Measurements from ENCODE around the gene ANKRD63. TPM values are rescaled to one million over a fixed set of nuclear protein-coding genes. Genes with fewer than 3 reads are reported as not detected.

The ANKRD63 gene
- polyA plus RNA-seq, 1 of the 3 experiments (the other 2 are of a cell fraction), result not detected

DNA sequence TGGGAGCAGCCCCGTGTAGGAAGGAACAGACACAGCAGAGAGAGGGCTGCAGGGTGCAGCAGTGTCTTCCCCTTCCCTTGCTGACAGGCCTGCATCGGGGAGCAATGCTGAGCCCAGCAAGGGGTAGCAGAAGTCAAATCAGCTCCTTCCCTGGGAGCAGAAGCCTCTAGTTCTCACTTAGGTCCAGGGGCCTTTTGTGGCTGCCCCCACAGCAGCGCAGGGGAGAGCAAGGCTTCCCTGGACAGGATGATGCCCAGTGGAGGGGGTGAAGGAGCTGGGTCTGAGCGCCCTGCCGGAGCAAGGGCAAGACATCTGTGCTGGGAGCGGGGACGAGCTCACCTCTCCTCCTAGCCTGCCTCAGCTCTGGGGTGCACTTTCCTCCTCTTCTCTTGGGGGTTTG is 24.0 kb upstream of the ANKRD63 start (continued):
- TF ChIP-seq, protein P1, sequence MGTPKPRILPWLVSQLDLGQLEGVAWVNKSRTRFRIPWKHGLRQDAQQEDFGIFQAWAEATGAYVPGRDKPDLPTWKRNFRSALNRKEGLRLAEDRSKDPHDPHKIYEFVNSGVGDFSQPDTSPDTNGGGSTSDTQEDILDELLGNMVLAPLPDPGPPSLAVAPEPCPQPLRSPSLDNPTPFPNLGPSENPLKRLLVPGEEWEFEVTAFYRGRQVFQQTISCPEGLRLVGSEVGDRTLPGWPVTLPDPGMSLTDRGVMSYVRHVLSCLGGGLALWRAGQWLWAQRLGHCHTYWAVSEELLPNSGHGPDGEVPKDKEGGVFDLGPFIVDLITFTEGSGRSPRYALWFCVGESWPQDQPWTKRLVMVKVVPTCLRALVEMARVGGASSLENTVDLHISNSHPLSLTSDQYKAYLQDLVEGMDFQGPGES (IDR thresholded peaks at IDR 0.05; ENCODE audit: low read depth, low read length), result no peak
- TF ChIP-seq GABPA (IDR thresholded peaks at IDR 0.05; ENCODE audit: low read depth) (no peak), SIN3A (IDR thresholded peaks at IDR 0.05; ENCODE audit: borderline replicate concordance, low read depth, low read length) (no peak), RAD21 (IDR thresholded peaks at IDR 0.05; ENCODE audit: low read length) (no peak), SMC3 (IDR thresholded peaks at IDR 0.05; ENCODE audit: low read depth, low read length) (no peak), TCF12 (IDR thresholded peaks at IDR 0.05) (no peak), CHD2 (IDR thresholded peaks at IDR 0.05; ENCODE audit: low read length, partially characterized antibody) (no peak)

DNA sequence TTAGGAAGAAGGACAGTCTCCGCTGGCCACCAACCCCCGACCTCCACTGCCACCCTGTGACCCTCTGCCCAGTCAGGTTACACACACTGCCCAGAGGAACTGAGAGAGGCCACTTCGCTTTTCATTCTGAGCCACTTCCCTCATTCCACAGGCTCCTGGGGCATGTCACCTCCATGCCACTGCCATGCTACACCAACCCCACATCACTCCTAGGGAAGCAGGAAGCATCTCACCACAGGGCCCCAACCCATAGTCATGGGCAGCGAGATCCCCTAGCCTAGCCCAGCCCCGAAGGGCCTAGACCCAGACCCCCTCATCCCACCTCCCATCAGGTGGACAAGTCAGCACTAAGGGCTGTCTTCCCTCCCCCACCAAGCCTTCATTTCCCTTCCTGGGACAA is 23.5 kb upstream of the ANKRD63 start:
- Histone ChIP-seq H3K79me2 (ENCODE audit: insufficient read depth) (no peaks in the 10 kb centered on the region), H3K9me3 (no peaks in the 10 kb centered on the region), H3K36me3 (replicated peaks in 1 of 2; ENCODE audit: control insufficient read depth in 1 of 2, insufficient read depth in 2 of 2, low read length in 1 of 2) (no peaks in the 10 kb centered on the region), H3K9ac (no peak overlapping the region), H2AFZ (ENCODE audit: low read depth) (no peak overlapping the region), H3K27ac (ENCODE audit: low read depth in 2 of 2, low read length in 1 of 2) (no peak overlapping the region), H3K4me3 (ENCODE audit: low read depth in 2 of 2, low read length in 1 of 2) (no peak overlapping the region), H3F3A (replicated peaks; ENCODE audit: insufficient read depth) (no peaks in the 10 kb centered on the region), H3K27me3 (ENCODE audit: insufficient read depth) (no peaks in the 10 kb centered on the region; the same call in 1 of the 2 replicates), H3K9me2 (no peaks in the 10 kb centered on the region), H3K4me1 (ENCODE audit: control insufficient read depth in 1 of 2, insufficient read depth in 2 of 2, low read depth in 1 of 2, low read length in 1 of 2) (peaks cover 0 to 23% of the 10 kb centered on the region in 2 experiments; a peak in 1 of 4 replicates), H3K4me2 (no peak overlapping the region), H4K20me1 (ENCODE audit: insufficient read depth) (no peaks in the 10 kb centered on the region)
- TF ChIP-seq, protein P2, sequence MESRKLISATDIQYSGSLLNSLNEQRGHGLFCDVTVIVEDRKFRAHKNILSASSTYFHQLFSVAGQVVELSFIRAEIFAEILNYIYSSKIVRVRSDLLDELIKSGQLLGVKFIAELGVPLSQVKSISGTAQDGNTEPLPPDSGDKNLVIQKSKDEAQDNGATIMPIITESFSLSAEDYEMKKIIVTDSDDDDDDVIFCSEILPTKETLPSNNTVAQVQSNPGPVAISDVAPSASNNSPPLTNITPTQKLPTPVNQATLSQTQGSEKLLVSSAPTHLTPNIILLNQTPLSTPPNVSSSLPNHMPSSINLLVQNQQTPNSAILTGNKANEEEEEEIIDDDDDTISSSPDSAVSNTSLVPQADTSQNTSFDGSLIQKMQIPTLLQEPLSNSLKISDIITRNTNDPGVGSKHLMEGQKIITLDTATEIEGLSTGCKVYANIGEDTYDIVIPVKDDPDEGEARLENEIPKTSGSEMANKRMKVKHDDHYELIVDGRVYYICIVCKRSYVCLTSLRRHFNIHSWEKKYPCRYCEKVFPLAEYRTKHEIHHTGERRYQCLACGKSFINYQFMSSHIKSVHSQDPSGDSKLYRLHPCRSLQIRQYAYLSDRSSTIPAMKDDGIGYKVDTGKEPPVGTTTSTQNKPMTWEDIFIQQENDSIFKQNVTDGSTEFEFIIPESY (IDR thresholded peaks at IDR 0.05; ENCODE audit: borderline replicate concordance, low read depth), result no peak
- TF ChIP-seq RFX5 (IDR thresholded peaks at IDR 0.05; ENCODE audit: low read length), result no peak
- no peak for TF ChIP-seq TCF12 (IDR thresholded peaks at IDR 0.05)
- TF ChIP-seq FOXM1 (IDR thresholded peaks at IDR 0.05; ENCODE audit: low read depth), result no peak
- no peak for TF ChIP-seq TAF1 (IDR thresholded peaks at IDR 0.05; ENCODE audit: borderline replicate concordance, low read depth, low read length)
- no peak for TF ChIP-seq USF1 (IDR thresholded peaks at IDR 0.05; ENCODE audit: borderline replicate concordance, low read depth)
- TF ChIP-seq TEAD4 (IDR thresholded peaks at IDR 0.05; ENCODE audit: borderline replicate concordance, insufficient read depth), result no peak
- TF ChIP-seq REST (IDR thresholded peaks at IDR 0.05; ENCODE audit: low read depth, low read length), result no peak
- no peak for TF ChIP-seq YY1 (IDR thresholded peaks at IDR 0.05; ENCODE audit: low read depth)
- TF ChIP-seq SMC3 (IDR thresholded peaks at IDR 0.05; ENCODE audit: low read depth, low read length), result no peak
- no peak for TF ChIP-seq SIN3A (IDR thresholded peaks at IDR 0.05; ENCODE audit: borderline replicate concordance, low read depth, low read length)
- TF ChIP-seq GATA2 (CRISPR knock-in tag; IDR thresholded peaks at IDR 0.05), result no peak
- TF ChIP-seq FOXJ3 (CRISPR knock-in tag; IDR thresholded peaks at IDR 0.05), result no peak
- TF ChIP-seq JUND (IDR thresholded peaks at IDR 0.05), result no peak
- TF ChIP-seq NFIC (IDR thresholded peaks at IDR 0.05; ENCODE audit: borderline replicate concordance), result no peak
- no peak for TF ChIP-seq ELF1 (IDR thresholded peaks at IDR 0.05)
- TF ChIP-seq POLR2AphosphoS5 (IDR thresholded peaks at IDR 0.05; ENCODE audit: low read depth, low read length), result no peak
- no peak for TF ChIP-seq EZH2phosphoT487 (IDR thresholded peaks at IDR 0.05; ENCODE audit: borderline replicate concordance, low read depth)
- 29% methylated on average over 1 of the region's 5 CpGs for WGBS (ENCODE audit: low lambda C conversion rate)
- no peak for DNase-seq
- POLR2A ChIA-PET, result no interaction called here
- CTCF ChIA-PET, result interaction anchor here (1.1 to 70.6 kb wide), 7 partner anchors 8 to 261 kb away, joined by 4 to 2194 read pairs (median 65); partner anchors contain the start of genes ANKRD63, CCDC9B, DISP2 and INAFM2

Data from SK-N-SH (cell line).